ENCODE results near the gene PPP1R18.
A peak's percentile ranks its signal among the peaks of the same experiment; 100 is the strongest.

Gene PPP1R18

DNA sequence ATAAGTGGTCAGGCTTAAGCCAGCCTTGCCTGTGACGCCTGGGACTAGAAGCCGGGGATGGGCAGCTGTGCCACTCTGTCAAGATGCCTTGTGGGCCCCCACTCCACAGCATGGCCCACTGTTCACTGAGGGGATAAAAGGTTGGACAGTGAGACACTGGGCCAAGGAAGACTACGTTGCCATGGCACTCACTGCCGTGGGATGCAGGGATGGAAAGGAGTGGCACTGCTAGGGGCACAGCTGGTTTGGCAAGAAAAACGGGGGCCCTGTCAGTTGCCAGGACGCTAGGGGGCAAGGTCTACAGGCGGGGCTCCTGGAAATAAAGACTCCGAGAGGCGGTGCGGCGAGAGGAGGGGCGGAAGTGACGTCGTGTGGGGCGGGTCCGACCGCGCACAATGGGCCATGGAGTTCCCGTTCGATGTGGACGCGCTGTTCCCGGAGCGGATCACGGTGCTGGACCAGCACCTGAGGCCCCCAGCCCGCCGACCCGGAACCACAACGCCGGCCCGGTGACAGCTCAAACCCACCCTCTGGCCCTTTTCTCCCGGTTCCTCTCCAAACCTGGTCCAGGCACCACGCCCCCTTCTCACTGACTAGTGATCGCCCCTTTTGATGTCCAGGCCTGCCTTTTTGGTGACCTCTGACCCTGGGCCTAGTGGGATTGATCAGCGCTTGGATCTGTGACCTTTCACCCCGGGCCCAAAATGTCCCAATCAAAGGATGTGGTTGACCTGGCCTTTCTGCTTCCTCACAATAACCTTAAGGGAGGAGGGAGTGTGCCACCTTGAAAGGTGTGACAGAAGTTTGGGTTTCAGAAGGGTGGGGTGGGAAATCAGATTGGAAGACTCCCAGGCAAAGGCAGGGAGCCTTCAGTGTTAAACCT, 59.7 kb downstream of the PPP1R18 start, which contains the start of gene ATAT1:
Gene ATAT1 (plus strand): TSS at position 391 of the 883 bp plus-strand sequence.
- TF ChIP-seq, protein P1, sequence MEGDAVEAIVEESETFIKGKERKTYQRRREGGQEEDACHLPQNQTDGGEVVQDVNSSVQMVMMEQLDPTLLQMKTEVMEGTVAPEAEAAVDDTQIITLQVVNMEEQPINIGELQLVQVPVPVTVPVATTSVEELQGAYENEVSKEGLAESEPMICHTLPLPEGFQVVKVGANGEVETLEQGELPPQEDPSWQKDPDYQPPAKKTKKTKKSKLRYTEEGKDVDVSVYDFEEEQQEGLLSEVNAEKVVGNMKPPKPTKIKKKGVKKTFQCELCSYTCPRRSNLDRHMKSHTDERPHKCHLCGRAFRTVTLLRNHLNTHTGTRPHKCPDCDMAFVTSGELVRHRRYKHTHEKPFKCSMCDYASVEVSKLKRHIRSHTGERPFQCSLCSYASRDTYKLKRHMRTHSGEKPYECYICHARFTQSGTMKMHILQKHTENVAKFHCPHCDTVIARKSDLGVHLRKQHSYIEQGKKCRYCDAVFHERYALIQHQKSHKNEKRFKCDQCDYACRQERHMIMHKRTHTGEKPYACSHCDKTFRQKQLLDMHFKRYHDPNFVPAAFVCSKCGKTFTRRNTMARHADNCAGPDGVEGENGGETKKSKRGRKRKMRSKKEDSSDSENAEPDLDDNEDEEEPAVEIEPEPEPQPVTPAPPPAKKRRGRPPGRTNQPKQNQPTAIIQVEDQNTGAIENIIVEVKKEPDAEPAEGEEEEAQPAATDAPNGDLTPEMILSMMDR (IDR thresholded peaks at IDR 0.05; ENCODE audit: low read depth, low read length) = peak; percentile 62
- Histone ChIP-seq H3K9me3 (ENCODE audit: severe bottlenecking) (no peaks in the 10 kb centered on the region), H3K4me3 (ENCODE audit: low read depth, low read length) (peak within 1 kb of the TSS; percentile 72), H3K27ac (peak within 1 kb of the TSS; percentile 78), H3K36me3 (peaks cover 88% of the 10 kb centered on the region), H3K27me3 (ENCODE audit: insufficient read depth, low read depth, severe bottlenecking) (no peaks in the 10 kb centered on the region)
- peak; percentile 94 for DNase-seq

Data from WERI-Rb-1 (cell line).